CD4-positive, alpha-beta T cell treated with Interleukin-15 for 1 hour (primary cell): ENCODE results near the gene RAP1GAP.

Experiments used
- DNase-seq: peaks from one replicate; pipeline ENCODE4 v3.0.0-alpha.2; 2020

RAP1GAP gene

GRCh38 chr1:21589618-21590017, 79.5 kb downstream of the RAP1GAP start:
- no peak for DNase-seq

- DNase-seq = no peak
Measured at GRCh38 chr1:21587602-21587953, 81.6 kb downstream of the RAP1GAP start.

GRCh38 chr1:21586846-21587601, 82.1 kb downstream of the RAP1GAP start:
- DNase-seq = no peak

- DNase-seq = no peak
Measured at GRCh38 chr1:21586222-21586621, 82.9 kb downstream of the RAP1GAP start.

GRCh38 chr1:21585037-21585436, 84.1 kb downstream of the RAP1GAP start:
- no peak for DNase-seq

GRCh38 chr1:21584096-21584495, 85.1 kb downstream of the RAP1GAP start:
- no peak for DNase-seq

GRCh38 chr1:21579791-21580190, 89.4 kb downstream of the RAP1GAP start:
- no peak for DNase-seq

- no peak for DNase-seq
Measured at GRCh38 chr1:21577933-21578332, 91.2 kb downstream of the RAP1GAP start.

GRCh38 chr1:21577324-21577723, 91.8 kb downstream of the RAP1GAP start:
- DNase-seq = no peak

GRCh38 chr1:21576798-21577187, 92.4 kb downstream of the RAP1GAP start:
- no peak for DNase-seq

- DNase-seq = no peak
Measured at GRCh38 chr1:21576031-21576797, 92.9 kb downstream of the RAP1GAP start.

- DNase-seq = no peak
Measured at GRCh38 chr1:21575351-21575942, 93.7 kb downstream of the RAP1GAP start.

GRCh38 chr1:21574466-21575151, 94.5 kb downstream of the RAP1GAP start:
- no peak for DNase-seq

GRCh38 chr1:21573971-21574465, 95.1 kb downstream of the RAP1GAP start:
- DNase-seq = no peak

- DNase-seq = no peak
Measured at GRCh38 chr1:21573475-21573874, 95.7 kb downstream of the RAP1GAP start.

GRCh38 chr1:21572735-21573277, 96.4 kb downstream of the RAP1GAP start:
- no peak for DNase-seq

- no peak for DNase-seq
Measured at GRCh38 chr1:21572221-21572620, 96.9 kb downstream of the RAP1GAP start.

GRCh38 chr1:21570885-21571284, 98.3 kb downstream of the RAP1GAP start:
- DNase-seq = no peak

GRCh38 chr1:21570528-21570875, 98.7 kb downstream of the RAP1GAP start:
- no peak for DNase-seq

GRCh38 chr1:21569820-21570527, 99.2 kb downstream of the RAP1GAP start:
- DNase-seq = no peak

GRCh38 chr1:21568809-21569385, 100.3 kb downstream of the RAP1GAP start:
- no peak for DNase-seq
